GM12878 (cell line): ENCODE results near the gene DNTT.

Source experiments
- BMI1 ChIP-seq: fragments of 450-650 bp; IDR thresholded peaks from 2 replicates; pipeline ENCODE4 v1.6.1; 2016; ENCODE audit warnings: mild to moderate bottlenecking, moderate library complexity, borderline replicate concordance
- CTCF ChIP-seq, 3 experiments: IDR thresholded peaks in 2 of 3; conservative IDR thresholded peaks in 1 of 3; 2 replicates each; pipeline ENCODE4 v1.5.1; 2011; ENCODE audit warnings: low read depth in 3 of 3, low read length in 3 of 3, mild to moderate bottlenecking in 3 of 3, control low read depth in 2 of 3, moderate library complexity in 2 of 3, inconsistent platforms in 1 of 3, mixed read lengths in 1 of 3; ENCODE audit not compliant: control insufficient read depth in 2 of 3, insufficient read depth in 1 of 3; ENCODE audit errors: extremely low read depth in 1 of 3
- EGR1 ChIP-seq, 2 experiments: IDR thresholded peaks; 1 replicate in 1 of 2; 2 replicates in 1 of 2; pipeline ENCODE4 v1.6.1; 2011 to 2012; ENCODE audit warnings: low read depth in 2 of 2, low read length in 2 of 2, borderline replicate concordance in 1 of 2, mild to moderate bottlenecking in 1 of 2, moderate library complexity in 1 of 2
- ESRRA ChIP-seq: IDR thresholded peaks from 2 replicates; pipeline ENCODE4 v1.6.1; 2012; ENCODE audit warnings: mild to moderate bottlenecking, low read length, improper control_type of control experiment
- GATAD2B ChIP-seq: fragments of 450-650 bp; conservative IDR thresholded peaks from 2 replicates; pipeline ENCODE4 v1.6.1; 2017; ENCODE audit warnings: low read depth, mild to moderate bottlenecking, moderate library complexity
- SRF ChIP-seq, 2 experiments: IDR thresholded peaks; 2 replicates each; pipeline ENCODE4 v1.6.1; 2011; ENCODE audit warnings: low read depth in 2 of 2, low read length in 2 of 2, mild to moderate bottlenecking in 1 of 2, moderate library complexity in 1 of 2

- no peak for TF ChIP-seq BMI1
- no peak for TF ChIP-seq EGR1 (IDR thresholded peaks at IDR 0.05; ENCODE audit: borderline replicate concordance in 1 of 2, low read depth in 2 of 2, low read length in 2 of 2)
- TF ChIP-seq ESRRA = no peak
- no peak for TF ChIP-seq SRF (IDR thresholded peaks at IDR 0.05; ENCODE audit: low read depth in 2 of 2, low read length in 2 of 2)
- no peak for TF ChIP-seq GATAD2B
- no peak for TF ChIP-seq CTCF (IDR thresholded peaks at IDR 0.05 in 2 of 3, conservative IDR thresholded peaks at IDR 0.05 in 1 of 3; ENCODE audit: control insufficient read depth in 2 of 3, extremely low read depth in 1 of 3, insufficient read depth in 1 of 3, low read depth in 3 of 3, low read length in 3 of 3)
Measured at GRCh38 chr10:96299383-96299782, 4.9 kb upstream of the DNTT start.
